Esophagus (tissue), 2 donors: ENCODE measurements around the gene MYL2. TPM values are rescaled to one million over a fixed set of nuclear protein-coding genes. Genes with fewer than 3 reads are reported as not detected.

ENCODE experiments used
- H3K27ac ChIP-seq, 2 donors: one replicate each; pipeline ENCODE4 v1.5.1; 2013; ENCODE audit warnings: low read depth in 2 of 2, mild to moderate bottlenecking in 2 of 2, inconsistent platforms in 1 of 2, low read length in 1 of 2, moderate library complexity in 1 of 2
- H3K27me3 ChIP-seq, 2 donors: one replicate each; pipeline ENCODE4 v1.6.1; 2013; ENCODE audit warnings: low read length in 2 of 2, control low read depth in 1 of 2, mild to moderate bottlenecking in 1 of 2; ENCODE audit not compliant: insufficient read depth in 2 of 2, control insufficient read depth in 1 of 2
- H3K36me3 ChIP-seq, 2 donors: one replicate each; pipeline ENCODE4 v1.6.1; 2013; ENCODE audit warnings: low read length in 1 of 2; ENCODE audit not compliant: control insufficient read depth in 2 of 2, insufficient read depth in 2 of 2
- H3K4me1 ChIP-seq, 2 donors: one replicate each; pipeline ENCODE4 v1.6.1; 2013; ENCODE audit warnings: low read length in 1 of 2; ENCODE audit not compliant: control insufficient read depth in 2 of 2, insufficient read depth in 2 of 2
- H3K4me3 ChIP-seq, 2 donors: one replicate each; pipeline ENCODE4 v1.5.1; 2013; ENCODE audit warnings: low read length in 2 of 2, mild to moderate bottlenecking in 2 of 2, low read depth in 1 of 2, moderate library complexity in 1 of 2
- H3K9me3 ChIP-seq, 2 donors: one replicate each; pipeline ENCODE4 v1.6.1; 2013; ENCODE audit warnings: mild to moderate bottlenecking in 2 of 2, low read depth in 1 of 2, low read length in 1 of 2, moderate library complexity in 1 of 2; ENCODE audit not compliant: control insufficient read depth in 2 of 2, insufficient read depth in 1 of 2
- WGBS, 2 donors: extraction: QIAGEN DNeasy Blood & Tissue Kit; methylation state at CpG; one replicate each; pipeline ENCODE4 v1.1.7; 2013; 5-methylcytosine and 5-hydroxymethylcytosine counted together
- polyA plus RNA-seq, 2 donors: library from polyadenylated mRNA; stranded (reverse); fragments of 200-250 nt; gene quantifications; one replicate each; pipeline ENCODE4 v1.2.3, GENCODE V29; 2013
- donor health status: healthy with polysubstance abuse.
- donor health status: Bipolar disorder and iron deficiency.

The MYL2 gene
- polyA plus RNA-seq, 2 donors = 0.92 to 4.0 TPM

- no peaks in the 10 kb centered on the region for H3K36me3 ChIP-seq
- no peak overlapping the region for H3K4me3 ChIP-seq
- H3K9me3 ChIP-seq = peaks cover 0 to 3% of the 10 kb centered on the region in 2 donors
- no peaks in the 10 kb centered on the region for H3K27me3 ChIP-seq
- no peak overlapping the region for H3K27ac ChIP-seq
- no peaks in the 10 kb centered on the region for H3K4me1 ChIP-seq
- 84 to 90% methylated on average over 6 of the region's 6 CpGs for WGBS, 2 donors
Observed at GRCh38 chr12:110941391-110941790, 21.0 kb upstream of the MYL2 start.

GRCh38 chr12:110940933-110941332, 20.6 kb upstream of the MYL2 start:
- WGBS, 2 donors = 77 to 79% methylated on average over 7 of the region's 7 CpGs
- Histone ChIP-seq H3K36me3 (no peaks in the 10 kb centered on the region), H3K27ac (no peak overlapping the region), H3K4me3 (no peak overlapping the region), H3K27me3 (no peaks in the 10 kb centered on the region), H3K4me1 (no peaks in the 10 kb centered on the region), H3K9me3 (peaks cover 0 to 3% of the 10 kb centered on the region in 2 donors)

- H3K27ac ChIP-seq = no peak overlapping the region
- 80 to 92% methylated on average over 4 of the region's 4 CpGs for WGBS, 2 donors
- H3K4me3 ChIP-seq = no peak overlapping the region
- no peaks in the 10 kb centered on the region for H3K27me3 ChIP-seq
- H3K36me3 ChIP-seq = no peaks in the 10 kb centered on the region
- no peaks in the 10 kb centered on the region for H3K4me1 ChIP-seq
- H3K9me3 ChIP-seq = no peaks in the 10 kb centered on the region
Observed at GRCh38 chr12:110940296-110940695, 19.9 kb upstream of the MYL2 start.

GRCh38 chr12:110937104-110937641, 16.8 kb upstream of the MYL2 start:
- Histone ChIP-seq H3K9me3 (no peaks in the 10 kb centered on the region), H3K4me3 (no peak overlapping the region), H3K36me3 (no peaks in the 10 kb centered on the region), H3K4me1 (no peaks in the 10 kb centered on the region), H3K27ac (no peak overlapping the region), H3K27me3 (no peaks in the 10 kb centered on the region)
- 3 to 4% methylated on average over 21 of the region's 21 CpGs for WGBS, 2 donors

- no peak overlapping the region for H3K27ac ChIP-seq
- H3K9me3 ChIP-seq = no peaks in the 10 kb centered on the region
- no peaks in the 10 kb centered on the region for H3K36me3 ChIP-seq
- H3K4me3 ChIP-seq = no peak overlapping the region
- 31 to 33% methylated on average over 13 of the region's 13 CpGs for WGBS, 2 donors
- no peaks in the 10 kb centered on the region for H3K4me1 ChIP-seq
- H3K27me3 ChIP-seq = no peaks in the 10 kb centered on the region
Observed at GRCh38 chr12:110936367-110937103, 16.2 kb upstream of the MYL2 start.

GRCh38 chr12:110935588-110935987, 15.2 kb upstream of the MYL2 start:
- H3K27me3 ChIP-seq = no peaks in the 10 kb centered on the region

GRCh38 chr12:110934093-110934852, 13.9 kb upstream of the MYL2 start:
- H3K4me3 ChIP-seq = no peak overlapping the region
- H3K9me3 ChIP-seq = no peaks in the 10 kb centered on the region
- no peaks in the 10 kb centered on the region for H3K36me3 ChIP-seq
- no peaks in the 10 kb centered on the region for H3K27me3 ChIP-seq
- H3K4me1 ChIP-seq = no peaks in the 10 kb centered on the region
- peak overlapping the region in 1 of 2 donors; percentile 28 for H3K27ac ChIP-seq
- WGBS, 2 donors = 47 to 48% methylated on average over 3 of the region's 3 CpGs

More at GRCh38 chr12:110935588-110935987, 15.2 kb upstream of the MYL2 start:
- WGBS, 2 donors = 74 to 87% methylated on average over 4 of the region's 4 CpGs
- Histone ChIP-seq H3K27ac (peak overlapping the region in 1 of 2 donors; percentile 6), H3K4me3 (no peak overlapping the region), H3K4me1 (no peaks in the 10 kb centered on the region), H3K36me3 (no peaks in the 10 kb centered on the region), H3K9me3 (no peaks in the 10 kb centered on the region)

- Histone ChIP-seq H3K4me3 (no peak overlapping the region), H3K27me3 (no peaks in the 10 kb centered on the region), H3K4me1 (no peaks in the 10 kb centered on the region), H3K36me3 (no peaks in the 10 kb centered on the region), H3K27ac (peak overlapping the region in 1 of 2 donors; percentile 28), H3K9me3 (no peaks in the 10 kb centered on the region)
- WGBS, 2 donors = 90 to 93% methylated on average over 16 of the region's 16 CpGs
Observed at GRCh38 chr12:110933326-110933974, 13.1 kb upstream of the MYL2 start.

GRCh38 chr12:110932046-110932445, 11.7 kb upstream of the MYL2 start:
- H3K27me3 ChIP-seq = no peaks in the 10 kb centered on the region
- H3K36me3 ChIP-seq = no peaks in the 10 kb centered on the region
- WGBS, 2 donors = 45 to 51% methylated on average over 11 of the region's 11 CpGs
- no peak overlapping the region for H3K27ac ChIP-seq
- no peak overlapping the region for H3K4me3 ChIP-seq
- H3K9me3 ChIP-seq = no peaks in the 10 kb centered on the region
- no peaks in the 10 kb centered on the region for H3K4me1 ChIP-seq
